NCI-H1092 treated with DMSO at 0.1 percent for 48 hours (cell line): Measurements from ENCODE around the gene ROCK2.
"Not testable (repeated sequence)": the region's sequence is repeated elsewhere in the genome, so short reads cannot be mapped to it uniquely, and the experiment has no call there.

Source experiments
- DNase-seq: peaks from one replicate; lab custom pipeline; 2025; lab: John Stamatoyannopoulos, UW

Gene ROCK2

DNA sequence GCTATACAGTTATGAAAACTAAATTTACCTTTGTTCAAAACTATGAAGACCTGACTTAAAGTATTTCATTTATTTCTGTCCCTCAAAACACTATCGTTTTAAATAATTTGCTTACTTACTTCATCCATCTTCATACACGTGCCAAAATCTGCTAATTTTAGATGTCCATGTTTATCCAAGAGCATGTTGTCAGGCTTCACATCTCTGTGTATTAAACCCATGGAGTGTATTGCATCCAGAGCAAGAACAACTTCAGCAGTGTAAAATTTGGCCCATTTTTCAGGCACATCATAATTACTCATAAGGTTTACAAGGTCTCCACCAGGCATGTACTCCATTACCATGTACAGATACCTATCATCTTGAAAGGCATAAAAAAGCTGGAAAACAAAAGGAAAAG is 108.9 kb downstream of the ROCK2 start:
- no peak for DNase-seq

DNA sequence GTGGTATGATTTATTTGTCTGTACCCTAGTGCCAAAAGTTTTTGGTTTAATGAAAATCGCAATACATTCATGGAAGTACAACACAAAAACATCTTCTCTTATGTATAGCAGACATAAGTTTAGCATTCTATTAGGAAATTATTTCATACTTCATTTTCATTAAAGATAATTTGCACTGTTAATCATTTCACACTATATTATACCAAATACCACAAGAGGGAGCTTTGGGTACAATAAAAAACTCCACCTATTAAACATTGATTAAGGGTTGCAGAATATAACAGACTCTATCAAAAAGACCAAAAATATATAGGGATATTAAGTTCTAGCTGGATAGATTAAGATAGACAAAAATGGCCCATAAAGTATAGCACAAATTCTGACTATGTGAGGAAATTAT is 110.1 kb downstream of the ROCK2 start:
- no peak for DNase-seq

DNA sequence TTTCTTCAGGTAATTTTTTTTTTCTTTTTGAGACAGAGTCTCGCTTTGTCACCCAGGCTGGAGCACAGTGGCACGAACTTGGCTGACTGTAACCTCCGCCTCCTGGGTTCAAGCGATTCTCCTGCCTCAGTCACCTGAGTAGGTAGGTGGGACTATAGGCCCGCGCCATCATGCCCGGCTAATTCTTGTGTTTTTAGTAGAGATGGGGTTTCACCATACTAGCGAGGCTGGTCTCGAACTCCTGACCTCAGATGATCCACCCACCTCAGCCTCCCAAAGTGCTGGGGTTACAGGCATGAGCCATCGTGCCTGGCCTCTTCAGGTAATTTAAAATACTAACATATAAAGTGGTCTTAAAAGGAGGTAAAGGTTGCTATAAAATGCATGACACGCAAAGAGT is 113.2 kb downstream of the ROCK2 start:
- not testable (repeated sequence) for DNase-seq

DNA sequence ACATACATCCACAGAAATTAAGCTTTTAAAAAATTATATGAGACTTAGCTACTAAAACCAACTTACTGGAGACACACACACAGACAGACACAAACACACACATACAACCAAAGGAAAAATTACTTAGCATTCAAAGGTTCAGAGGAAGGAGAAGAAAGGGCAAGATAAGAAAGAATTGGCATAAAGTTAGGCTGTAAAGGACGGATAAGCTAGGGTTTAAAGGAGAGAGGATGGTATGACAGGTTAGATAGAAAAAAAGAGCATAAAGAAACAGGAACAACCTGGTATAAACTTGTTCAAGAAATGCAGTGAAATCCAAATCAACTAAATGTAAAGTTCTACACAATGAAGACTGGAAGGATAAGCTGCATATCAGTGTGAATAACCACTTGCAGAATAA is 115.7 kb downstream of the ROCK2 start:
- DNase-seq, result no peak

DNA sequence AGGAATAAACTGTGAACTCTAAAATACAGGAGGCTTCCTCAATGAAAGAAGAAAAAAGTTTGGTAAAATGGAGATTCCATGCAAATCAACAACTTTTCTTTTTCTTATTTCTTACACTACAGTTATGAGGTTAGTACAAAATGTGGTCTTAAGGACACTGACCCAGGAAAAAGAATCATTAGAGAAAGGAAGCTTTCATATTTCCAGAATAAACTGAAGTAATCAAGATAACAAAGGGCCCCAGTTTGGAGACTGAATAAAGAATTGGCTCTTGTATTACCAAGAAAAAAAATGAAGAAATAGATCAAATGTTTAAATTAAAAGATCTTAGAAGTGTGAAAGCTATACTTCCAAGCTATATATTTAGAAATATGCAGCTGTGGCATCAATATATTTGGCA is 116.8 kb downstream of the ROCK2 start:
- DNase-seq, result no peak

DNA sequence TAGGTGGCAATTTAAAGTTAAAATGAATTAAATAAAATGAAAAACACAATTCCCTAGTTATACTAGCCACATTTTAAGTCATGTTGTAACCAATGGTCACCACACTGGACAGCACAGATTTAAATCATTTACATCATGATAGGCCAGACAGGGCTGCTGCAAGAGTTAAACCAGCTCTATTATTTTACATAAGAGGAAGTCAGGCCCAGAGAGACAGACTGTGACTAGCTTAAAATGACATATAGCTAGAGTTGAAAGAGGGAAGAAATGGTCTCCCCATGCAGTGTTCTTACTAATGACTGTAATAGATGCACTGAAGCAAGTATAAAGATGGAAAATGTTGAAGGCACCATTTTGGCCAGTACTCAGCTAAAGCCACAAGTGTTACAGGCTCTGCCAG is 119.5 kb downstream of the ROCK2 start:
- DNase-seq, result no peak

DNA sequence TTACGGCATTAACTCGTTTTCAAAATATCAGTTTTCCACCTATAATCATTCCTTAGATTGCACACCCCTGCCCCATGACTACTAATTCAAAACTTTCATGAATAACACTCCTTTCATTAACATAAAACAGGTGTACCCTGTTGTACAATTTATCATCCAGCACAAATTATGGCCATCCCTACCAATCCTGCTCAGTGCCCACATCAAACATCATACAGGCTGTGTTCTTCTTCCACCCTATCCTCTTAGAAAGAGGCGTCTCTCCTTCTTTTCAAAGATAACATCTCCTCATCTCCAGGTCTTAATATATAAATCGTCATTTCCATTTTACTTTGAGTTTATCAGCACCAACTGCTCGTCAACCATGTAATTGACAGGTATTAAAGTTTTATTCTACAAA is 121.6 kb downstream of the ROCK2 start:
- no peak for DNase-seq

DNA sequence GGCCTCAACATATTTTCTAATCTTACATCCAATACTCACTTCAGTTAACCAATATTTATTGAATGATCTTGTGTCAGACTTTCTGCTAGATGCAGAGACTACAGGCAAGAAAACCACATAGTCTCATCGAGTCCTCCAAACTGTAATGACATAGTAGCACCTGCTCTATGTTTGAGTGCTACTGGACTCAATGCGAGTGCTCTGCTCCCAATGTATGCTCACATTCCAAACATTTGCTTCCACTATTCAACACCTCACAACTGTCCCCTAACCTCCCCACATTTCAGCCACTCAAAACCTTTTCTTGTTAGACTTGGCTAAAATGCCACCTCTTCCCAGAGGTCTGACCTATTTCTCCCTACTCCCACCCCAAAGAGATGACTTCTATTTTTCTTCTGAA is 124.0 kb downstream of the ROCK2 start:
- DNase-seq, result no peak

DNA sequence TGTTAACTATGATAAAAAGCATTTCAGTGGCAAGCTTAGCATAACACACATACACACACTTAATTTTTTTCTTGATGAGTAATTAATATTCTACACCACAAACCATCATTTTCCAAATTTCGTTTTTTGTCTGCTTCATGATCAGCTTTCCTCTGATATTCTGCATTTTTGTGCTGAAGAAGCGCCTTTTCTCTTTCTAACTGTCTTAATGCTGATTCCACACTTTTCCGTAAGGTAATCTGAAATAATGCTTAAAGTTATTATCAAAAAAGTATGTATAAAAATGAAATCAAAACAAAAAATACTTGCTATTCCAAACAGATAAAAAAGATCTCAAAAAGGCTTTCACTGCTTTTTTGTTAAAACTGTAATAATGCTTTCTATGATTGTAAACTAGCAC is 129.0 kb downstream of the ROCK2 start:
- DNase-seq, result no peak

DNA sequence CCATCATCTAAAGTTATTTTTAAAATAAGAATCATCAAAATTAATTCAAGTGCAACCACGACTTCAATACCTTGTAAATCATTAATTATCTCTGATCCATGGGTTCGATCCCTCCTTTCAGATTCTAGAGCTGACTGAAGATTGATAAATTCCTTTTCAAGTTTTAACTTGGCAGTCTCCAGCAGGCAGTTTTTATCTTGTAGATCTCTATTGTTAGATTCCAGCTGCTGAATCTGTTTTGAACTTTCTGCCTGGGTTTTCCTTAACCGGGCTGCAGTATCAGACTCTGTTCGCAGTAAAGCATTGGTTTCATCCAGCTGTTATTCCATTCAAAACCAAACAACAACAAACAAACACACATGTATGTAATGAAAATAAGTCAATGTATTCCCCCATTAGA is 129.7 kb downstream of the ROCK2 start:
- no peak for DNase-seq

DNA sequence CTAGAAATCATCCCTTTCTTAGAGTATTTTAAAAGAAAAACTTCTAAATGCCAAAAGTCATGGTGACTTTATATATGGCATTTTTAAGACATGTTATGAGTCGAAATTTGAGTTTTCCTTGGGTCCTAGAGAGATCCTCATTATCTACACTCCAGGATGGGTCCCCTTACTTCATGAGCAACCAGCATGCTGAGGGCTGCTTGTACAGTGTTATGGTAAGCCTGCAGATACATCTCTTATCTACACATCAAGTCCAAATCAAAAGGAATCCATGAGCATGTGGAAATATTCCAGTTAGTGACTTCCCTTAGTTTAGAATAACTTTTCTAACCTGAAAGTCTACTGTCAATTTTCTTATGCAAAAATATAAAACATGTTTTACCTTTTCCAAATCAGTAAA is 130.5 kb downstream of the ROCK2 start:
- no peak for DNase-seq

DNA sequence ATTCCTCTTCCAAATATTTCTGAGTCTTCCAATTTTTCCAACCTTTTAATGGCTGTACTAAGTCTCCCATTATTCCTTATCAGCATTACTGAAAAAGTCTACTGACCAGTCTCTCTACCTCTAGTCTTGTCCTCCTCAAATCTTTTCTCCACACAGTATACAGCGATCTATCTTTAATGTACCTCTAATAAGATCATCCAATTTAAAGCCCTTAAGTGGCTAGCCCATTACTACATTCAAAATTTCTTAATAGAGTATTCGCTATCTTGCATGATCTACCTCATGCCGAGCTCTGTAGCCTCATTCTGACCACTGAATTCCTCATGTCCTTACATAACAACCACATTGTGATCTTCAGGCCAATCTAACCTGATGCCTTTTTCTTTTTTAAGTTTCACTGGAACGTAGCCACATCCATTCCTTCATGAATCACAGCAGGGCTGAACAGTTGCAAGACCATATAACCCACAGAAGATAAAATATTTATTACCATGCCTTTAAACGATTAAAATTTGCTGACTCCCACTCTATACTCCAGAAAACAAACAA is 131.3 kb downstream of the ROCK2 start:
- DNase-seq, result no peak

DNA sequence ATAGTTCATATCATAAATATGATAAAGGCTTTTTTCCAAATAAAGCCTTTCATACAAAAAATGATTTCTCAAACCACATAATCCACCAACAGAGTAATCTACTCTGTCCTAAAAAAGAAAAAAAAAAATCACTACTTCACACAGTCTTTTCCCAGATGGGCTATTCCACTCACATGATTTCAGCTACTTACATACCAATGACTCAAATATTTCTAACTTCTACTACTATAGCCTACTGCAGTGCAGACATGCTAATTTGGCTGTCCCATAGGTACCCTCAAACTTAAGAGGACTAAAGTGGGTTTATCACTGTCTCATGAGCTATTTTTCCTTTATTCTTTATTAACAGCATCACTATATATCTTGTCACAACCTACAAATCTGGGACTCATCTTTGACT is 131.8 kb downstream of the ROCK2 start:
- DNase-seq, result no peak

DNA sequence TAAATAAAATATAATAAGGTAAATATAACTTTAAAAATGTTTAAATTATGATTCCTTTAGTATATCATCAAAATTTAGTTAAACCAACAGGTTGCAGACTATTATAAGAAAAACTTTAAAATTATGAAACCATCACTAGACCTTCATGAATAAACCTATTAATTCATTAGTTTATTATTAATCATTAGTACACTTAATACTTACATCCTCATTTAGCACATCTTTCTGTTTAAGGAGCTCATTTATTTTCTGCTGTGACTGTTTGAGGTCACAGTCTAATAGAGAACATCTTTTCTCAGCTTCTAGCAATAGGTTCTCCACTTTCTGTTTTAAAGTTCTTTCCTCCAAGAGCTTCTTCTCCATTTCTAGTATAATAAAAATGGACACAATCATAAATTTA is 136.4 kb downstream of the ROCK2 start:
- no peak for DNase-seq

DNA sequence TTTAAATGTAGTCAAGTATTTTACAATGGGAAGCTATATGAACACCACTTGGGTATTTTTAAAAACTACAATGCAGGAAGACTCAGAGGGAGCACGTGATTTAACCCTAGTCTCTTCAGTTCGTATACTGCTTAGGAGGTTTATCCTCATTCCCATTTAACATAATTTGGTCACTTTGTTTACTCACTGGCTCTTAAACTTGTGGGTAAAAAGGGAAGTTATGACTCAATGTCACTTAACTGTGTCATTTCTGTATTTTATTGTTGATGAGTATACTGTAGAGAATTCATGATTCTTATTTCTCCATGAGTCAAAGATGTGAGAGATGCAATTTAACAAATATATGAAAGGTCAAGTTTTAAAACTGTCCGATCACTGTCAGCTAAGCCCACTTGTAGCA is 141.0 kb downstream of the ROCK2 start:
- no peak for DNase-seq

DNA sequence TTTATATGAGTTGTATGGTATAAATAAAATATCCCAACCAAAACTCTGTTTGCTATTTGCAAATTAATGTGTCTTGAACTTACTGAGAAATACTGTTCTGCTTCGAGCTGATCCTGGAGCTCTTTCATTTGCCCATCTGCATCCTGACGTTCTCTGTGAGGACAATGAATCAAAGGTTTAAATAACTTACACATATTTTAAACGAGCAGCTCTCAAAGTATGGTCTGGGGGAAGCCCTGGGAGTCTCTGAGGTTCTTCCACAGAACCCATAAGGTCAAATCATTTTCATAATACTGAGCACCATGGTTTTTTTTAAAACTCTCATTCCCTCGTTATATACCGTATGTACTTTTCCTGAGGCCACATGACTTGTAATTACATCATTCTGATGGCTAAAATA is 142.5 kb downstream of the ROCK2 start:
- no peak for DNase-seq

DNA sequence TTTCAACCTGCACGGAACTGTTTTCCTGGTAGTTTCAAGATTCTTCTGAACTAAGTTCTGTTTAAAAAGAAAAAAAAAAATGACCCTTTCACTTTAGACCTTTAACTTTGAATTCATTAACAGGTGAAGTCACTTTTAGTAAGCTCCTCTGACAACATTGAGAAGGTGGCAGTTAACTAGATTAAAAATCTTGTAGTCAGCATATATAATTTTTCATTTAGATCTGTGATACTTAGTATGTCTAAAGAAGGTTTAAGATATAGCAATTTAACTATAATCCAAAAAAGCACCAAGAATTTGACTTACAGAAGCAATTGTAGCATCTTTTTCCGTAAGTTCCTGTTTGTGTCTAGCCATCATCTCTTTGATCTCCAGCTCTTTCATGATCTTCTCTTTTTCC is 143.8 kb downstream of the ROCK2 start:
- no peak for DNase-seq

DNA sequence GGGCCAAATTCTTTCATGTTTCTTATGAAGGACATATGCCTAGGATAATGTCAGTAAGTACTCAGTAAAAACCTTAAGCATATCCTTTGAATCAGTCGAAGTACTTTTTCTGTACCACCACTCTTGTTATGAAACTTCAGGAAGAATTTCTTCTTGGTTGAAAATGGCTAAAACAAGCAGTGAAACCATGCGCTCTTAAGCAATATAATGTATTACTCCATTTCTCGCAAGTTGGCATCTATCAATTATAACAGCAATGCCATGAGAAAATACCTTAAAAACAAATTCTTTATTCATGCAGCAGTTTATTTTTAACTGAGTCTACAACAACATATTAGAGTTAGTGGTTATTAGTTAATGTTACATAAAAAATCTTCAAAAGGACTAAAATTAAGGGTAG is 148.2 kb downstream of the ROCK2 start:
- no peak for DNase-seq

DNA sequence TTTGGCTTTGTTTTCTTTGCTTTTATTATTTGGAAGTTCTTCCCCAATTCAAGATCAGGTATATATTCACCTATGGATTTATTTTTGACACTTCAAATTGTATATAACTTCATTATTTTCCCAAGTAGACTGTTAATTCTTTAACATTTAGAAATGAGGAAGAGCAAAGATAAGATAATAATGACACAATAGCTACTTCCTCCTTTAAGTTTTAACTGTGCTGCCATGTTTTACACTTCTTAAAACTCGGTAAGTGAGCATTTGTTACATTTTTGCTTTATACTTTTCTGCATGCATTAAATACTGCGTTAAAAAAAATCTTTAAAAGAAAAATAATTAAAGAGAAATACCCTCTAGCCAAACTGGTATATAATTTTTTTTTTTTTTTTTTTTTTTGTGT is 156.7 kb downstream of the ROCK2 start:
- DNase-seq, result no peak

DNA sequence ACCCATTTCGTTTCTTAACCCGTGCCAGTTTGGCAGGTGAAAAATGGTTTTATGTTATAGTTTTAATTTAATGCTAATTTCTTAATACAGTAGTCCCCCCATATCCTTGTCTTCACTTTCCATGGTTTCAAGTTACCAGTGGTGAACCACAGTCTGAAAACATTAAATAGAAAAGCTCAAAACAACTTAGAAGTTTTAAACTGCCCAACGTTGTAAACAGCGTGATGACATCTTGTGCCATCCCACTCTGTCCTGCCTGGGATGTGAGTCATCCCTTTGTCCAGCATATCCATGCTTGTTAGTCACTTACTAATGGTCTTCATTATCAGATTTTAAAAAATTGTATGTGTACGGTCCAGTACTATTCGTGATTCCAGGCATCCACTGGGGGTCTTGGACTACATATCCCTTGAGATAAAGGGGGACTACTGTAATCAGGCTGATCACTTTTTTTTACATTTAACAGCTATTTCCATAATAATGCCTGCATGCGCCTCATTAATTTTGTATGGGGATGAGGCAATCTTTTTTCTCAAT is 157.3 kb downstream of the ROCK2 start:
- DNase-seq, result no peak

DNA sequence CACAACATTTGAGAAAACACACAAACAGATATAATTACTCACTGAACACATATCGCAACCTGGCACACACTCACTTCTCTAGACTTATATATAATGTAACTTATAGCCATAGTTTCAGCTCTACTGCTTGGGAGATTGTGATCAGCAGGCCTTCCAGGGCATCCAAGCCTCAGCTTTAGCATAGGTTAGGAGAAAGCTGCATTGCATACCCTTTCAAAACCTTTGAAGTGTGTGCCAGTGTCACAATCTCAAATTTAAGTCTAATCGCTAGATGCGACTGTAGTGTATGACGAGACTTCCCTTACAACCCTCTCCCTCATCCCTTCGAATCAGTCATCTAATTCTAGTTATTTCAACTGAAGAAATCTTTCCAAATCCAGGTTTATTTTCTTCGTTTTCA is 158.3 kb downstream of the ROCK2 start:
- no peak for DNase-seq

DNA sequence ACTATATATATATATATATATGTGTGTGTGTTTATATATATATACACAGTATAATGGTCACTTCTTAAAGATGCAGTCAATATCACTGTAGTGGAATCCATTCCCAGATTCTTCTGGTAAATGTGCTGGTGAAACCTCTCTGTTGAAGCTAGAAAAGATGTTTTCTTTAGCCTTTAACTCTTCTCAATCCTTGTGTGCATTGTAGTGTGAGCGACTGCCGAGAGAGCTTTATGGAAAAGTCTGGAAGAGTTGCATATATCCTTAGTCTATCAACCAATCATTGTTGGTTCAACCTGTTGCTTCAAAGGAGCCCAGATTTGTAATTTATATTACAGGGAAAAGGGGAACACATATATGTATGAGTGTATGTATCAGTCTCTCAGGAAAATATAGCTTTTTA is 161.5 kb downstream of the ROCK2 start:
- DNase-seq, result no peak

DNA sequence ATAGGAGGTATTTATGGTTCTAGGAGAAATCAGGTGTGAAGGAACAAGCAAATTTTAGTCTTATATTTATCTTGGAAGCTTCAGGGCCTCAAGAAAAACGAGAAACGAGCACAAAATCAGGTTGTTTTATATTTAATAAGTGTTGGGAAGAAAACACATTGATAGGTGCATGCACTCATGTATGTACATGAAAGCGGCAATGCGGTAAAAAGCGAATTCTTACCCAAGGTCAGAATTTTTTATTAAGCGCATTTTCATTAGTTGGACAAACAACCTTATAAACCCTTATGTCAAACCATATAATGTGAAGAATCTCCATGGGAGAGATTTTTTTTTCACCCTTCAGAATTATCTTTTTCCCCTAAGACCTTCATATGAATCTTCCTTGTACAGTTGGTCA is 163.8 kb downstream of the ROCK2 start:
- DNase-seq, result no peak

DNA sequence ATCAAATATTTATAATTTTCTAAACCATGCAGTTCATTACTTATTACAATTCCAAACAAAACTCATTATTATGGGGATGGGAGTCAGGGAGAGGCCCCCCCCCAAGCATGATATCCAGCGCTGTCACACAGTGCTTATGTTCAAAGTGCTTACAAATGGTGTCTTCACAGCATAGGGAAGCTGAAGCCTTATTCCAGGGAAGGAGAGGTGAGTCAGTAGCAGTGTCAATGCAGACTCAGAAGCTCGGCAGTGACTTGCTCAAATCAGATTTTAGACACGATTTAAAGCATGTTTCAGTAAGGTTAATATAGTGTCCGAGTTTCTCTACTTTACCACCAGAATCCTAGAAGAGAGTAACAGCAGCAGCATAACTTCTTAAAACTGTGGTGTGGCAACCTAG is 164.5 kb downstream of the ROCK2 start:
- no peak for DNase-seq

DNA sequence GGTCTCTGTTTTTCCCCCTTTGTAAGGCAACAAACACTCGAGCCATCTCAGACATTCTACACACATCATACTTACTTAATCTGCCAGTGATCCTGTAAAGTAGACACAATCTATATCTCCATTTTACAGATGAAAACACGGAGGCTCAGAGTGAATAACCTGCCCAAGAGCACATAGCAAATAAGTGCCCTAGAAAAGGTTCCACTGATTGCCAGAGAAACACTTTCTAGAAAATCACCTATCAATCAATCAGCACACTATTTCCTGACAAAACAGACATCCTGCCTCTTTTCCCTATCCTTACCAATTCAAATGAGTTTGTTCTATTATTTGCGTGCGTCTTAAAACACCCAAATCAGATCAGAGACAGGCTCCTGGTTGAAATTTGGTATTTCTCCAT is 165.2 kb downstream of the ROCK2 start:
- DNase-seq, result no peak
